GM12878 (cell line): ENCODE results near the gene PRKCB. TPM values are rescaled to one million over a fixed set of nuclear protein-coding genes. Genes with fewer than 3 reads are reported as not detected.

ENCODE experiments used
- ATAC-seq: fragments of 200-7000 bp; cut with Tn5 transposase; 3 replicates; pipeline ENCODE4 v1.9.1; 2020; ENCODE audit warnings: mild to moderate bottlenecking, moderate library complexity
- BruUV-seq: library from RNA; stranded (reverse); fragments of 400-500 nt; replicated peaks from 2 replicates; lab custom pipeline; 2021; lab: Mats Ljungman, UMichigan
- CTCF ChIA-PET: fragments of 300-600 bp; sonication (Branson Sonifier 250); formaldehyde crosslinking; extraction: SDS; loops from one replicate; lab custom pipeline; 2021; ENCODE audit warnings: inconsistent platforms; lab: Yijun Ruan, JAX
- POLR2A ChIA-PET: fragments of 350-600 bp; formaldehyde crosslinking; extraction: SDS; loops from one replicate; lab custom pipeline; 2021; ENCODE audit warnings: inconsistent platforms; lab: Charles Lee
- RAD21 ChIA-PET: fragments of 300-600 bp; sonication (Branson Sonifier 250); formaldehyde crosslinking; loops from one replicate; lab custom pipeline; 2023; ENCODE audit warnings: antibody characterized with exemption; ENCODE audit not compliant: unreplicated experiment; lab: Charles Lee
- SMC1A ChIA-PET: fragments of 300-600 bp; sonication (Branson Sonifier 250); formaldehyde crosslinking; loops from one replicate; lab custom pipeline; 2023; ENCODE audit not compliant: unreplicated experiment, uncharacterized antibody; lab: Charles Lee
- DNase-seq: peaks from one replicate; pipeline ENCODE4 v3.0.0-alpha.2; 2011; ENCODE audit warnings: low read depth, low spot score
- FAIRE-seq: peaks from 3 replicates; lab custom pipeline; 2011; peaks lifted over from hg19 to GRCh38; lab: Jason Lieb, UNC
- H2AFZ ChIP-seq: 2 replicates; pipeline ENCODE4 v1.6.0; 2011; ENCODE audit warnings: low read depth, low read length, control low read depth; ENCODE audit not compliant: control insufficient read depth
- H3K27ac ChIP-seq: 2 replicates; pipeline ENCODE4 v1.5.1; 2011; ENCODE audit warnings: control low read depth; ENCODE audit not compliant: control insufficient read depth, insufficient read depth
- H3K27me3 ChIP-seq, 2 experiments: replicated peaks in 1 of 2; 2 replicates each; pipeline versions ENCODE4 v1.6.0 to v1.6.1; 2011; ENCODE audit warnings: low read length in 1 of 2; ENCODE audit not compliant: control insufficient read depth in 2 of 2, insufficient read depth in 2 of 2
- H3K36me3 ChIP-seq, 2 experiments: 2 replicates each; pipeline ENCODE4 v1.5.1; 2011; ENCODE audit warnings: low read length in 1 of 2; ENCODE audit not compliant: control insufficient read depth in 2 of 2, insufficient read depth in 2 of 2
- H3K4me1 ChIP-seq: 2 replicates; pipeline ENCODE4 v1.6.1; 2011; ENCODE audit warnings: mild to moderate bottlenecking, low read length, moderate library complexity, mixed read lengths; ENCODE audit not compliant: control insufficient read depth, insufficient read depth
- H3K4me2 ChIP-seq: 2 replicates; pipeline ENCODE4 v1.6.0; 2011; ENCODE audit warnings: control low read depth; ENCODE audit not compliant: control insufficient read depth, insufficient read depth
- H3K4me3 ChIP-seq: fragments of 200-600 bp; sonication (generic); 2 replicates; pipeline ENCODE4 v1.5.1; 2016
- H3K79me2 ChIP-seq: 2 replicates; pipeline ENCODE4 v1.6.0; 2011; ENCODE audit warnings: low read length; ENCODE audit not compliant: control insufficient read depth, insufficient read depth
- H3K9ac ChIP-seq: 2 replicates; pipeline ENCODE4 v1.8.0; 2011; ENCODE audit warnings: low read length, control low read depth, mixed read lengths; ENCODE audit not compliant: control insufficient read depth, insufficient read depth
- H3K9me3 ChIP-seq: replicated peaks from 3 replicates; pipeline ENCODE4 v1.5.1; 2011; ENCODE audit warnings: mild to moderate bottlenecking, low read length; ENCODE audit not compliant: control insufficient read depth, insufficient read depth
- H4K20me1 ChIP-seq: 2 replicates; pipeline ENCODE4 v1.6.0; 2011; ENCODE audit not compliant: control insufficient read depth, insufficient read depth
- NFXL1 ChIP-seq: fragments of 450-650 bp; IDR thresholded peaks from 2 replicates; pipeline ENCODE4 v1.6.1; 2017; ENCODE audit warnings: antibody characterized with exemption, mild to moderate bottlenecking, borderline replicate concordance
- REST ChIP-seq: IDR thresholded peaks from 2 replicates; pipeline ENCODE4 v1.6.1; 2012; ENCODE audit warnings: mild to moderate bottlenecking, low read depth, low read length
- WGBS: methylation state at CpG from one replicate; pipeline ENCODE4 v1.1.6; 2016; ENCODE audit warnings: low lambda C conversion rate; ENCODE audit not compliant: insufficient replicate concordance, insufficient coverage; ENCODE audit errors: missing lambda C conversion rate; 5-methylcytosine and 5-hydroxymethylcytosine counted together
- in situ Hi-C: fragments of 300-500 bp; cut with MboI; formaldehyde crosslinking; loops from 9 replicates; pipeline ENCODE4 v1.14.3; 2018; ENCODE audit warnings: mixed read lengths
- intact Hi-C: fragments of 100-400 bp; cut with micrococcal nuclease; formaldehyde crosslinking; loops from one replicate; pipeline ENCODE4 v1.14.2; 2022; ENCODE audit not compliant: unreplicated experiment
- polyA plus RNA-seq, 11 experiments: library from polyadenylated mRNA; depleted of rRNA in 4 of 11; unstranded in 6 of 11; stranded (reverse) in 5 of 11; fragments of >200 nt; fragmentation: Nextera tagmentation in 4 of 11; fragmentation: Illumina TruSeq in 1 of 11; extraction: Ambion mirVana in 4 of 11; extraction: Trizol in 1 of 11; gene quantifications; 1 replicate in 1 of 11; 2 replicates in 10 of 11; pipeline versions ENCODE4 v1.2.1 to v1.2.3, GENCODE V29; 2011 to 2016; ENCODE audit warnings: inconsistent platforms in 2 of 11, missing spikeins in 2 of 11, low read depth in 1 of 11
- total RNA-seq, 4 experiments: library from RNA; depleted of rRNA in 3 of 4; stranded (reverse); fragments of >200 nt in 3 of 4; fragmentation: Illumina TruSeq in 1 of 4; extraction: Trizol in 1 of 4; gene quantifications; 2 replicates each; pipeline versions ENCODE4 v1.2.1 to v1.2.3, GENCODE V29; 2013 to 2021
- TF ChIP-seq, protein P1 (sequence below): IDR thresholded peaks from 2 replicates; pipeline ENCODE4 v1.6.1; 2012; ENCODE audit warnings: low read length, inconsistent platforms

The PRKCB gene
- total and polyA plus RNA-seq, 10 of the 15 experiments (the other 5 are each of a cell fraction or from before 2014, with no cell fraction given), result 21.4 to 158 (median 97.3) TPM

- CTCF ChIA-PET, result no interaction called here
- RAD21 ChIA-PET, result no interaction called here
- intact Hi-C loops, result no loop called here
Measured at GRCh38 chr16:23974223-23974622, 138.4 kb downstream of the PRKCB start.

More at GRCh38 chr16:23974223-23974622, 138.4 kb downstream of the PRKCB start:
- Histone ChIP-seq H3K4me3 (no peak overlapping the region), H4K20me1 (peaks cover 29% of the 10 kb centered on the region), H3K9me3 (no peaks in the 10 kb centered on the region), H3K27me3 (no peaks in the 10 kb centered on the region), H3K27ac (no peak overlapping the region), H2AFZ (no peak overlapping the region), H3K4me1 (peaks cover 18% of the 10 kb centered on the region), H3K36me3 (peaks cover 13 to 14% of the 10 kb centered on the region in 2 experiments; a peak in 3 of 4 replicates), H3K4me2 (no peak overlapping the region), H3K79me2 (peaks cover 34% of the 10 kb centered on the region), H3K9ac (no peak overlapping the region)
- ChIA-PET POLR2A (no interaction called here), SMC1A (no interaction called here)
- in situ Hi-C loops, result no loop called here
- TF ChIP-seq, protein P1, sequence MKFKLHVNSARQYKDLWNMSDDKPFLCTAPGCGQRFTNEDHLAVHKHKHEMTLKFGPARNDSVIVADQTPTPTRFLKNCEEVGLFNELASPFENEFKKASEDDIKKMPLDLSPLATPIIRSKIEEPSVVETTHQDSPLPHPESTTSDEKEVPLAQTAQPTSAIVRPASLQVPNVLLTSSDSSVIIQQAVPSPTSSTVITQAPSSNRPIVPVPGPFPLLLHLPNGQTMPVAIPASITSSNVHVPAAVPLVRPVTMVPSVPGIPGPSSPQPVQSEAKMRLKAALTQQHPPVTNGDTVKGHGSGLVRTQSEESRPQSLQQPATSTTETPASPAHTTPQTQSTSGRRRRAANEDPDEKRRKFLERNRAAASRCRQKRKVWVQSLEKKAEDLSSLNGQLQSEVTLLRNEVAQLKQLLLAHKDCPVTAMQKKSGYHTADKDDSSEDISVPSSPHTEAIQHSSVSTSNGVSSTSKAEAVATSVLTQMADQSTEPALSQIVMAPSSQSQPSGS, result no peak
- no peak for TF ChIP-seq NFXL1
- TF ChIP-seq REST, result peak; percentile 76
- FAIRE-seq, result no peak
- ATAC-seq, result no peak
- no peak for DNase-seq
- BruUV-seq, result no TSS peak
- 93% methylated on average over 4 of the region's 4 CpGs for WGBS
